DOHH2 (cell line): ENCODE data around the gene VSTM2L.

ENCODE experiments used
- EZH2phosphoT487 ChIP-seq: fragments of 200-600 bp; sonication (generic); IDR thresholded peaks from 2 replicates; pipeline ENCODE4 v1.6.1; 2017; ENCODE audit warnings: borderline replicate concordance, mild to moderate bottlenecking, antibody characterized with exemption, low read length, moderate library complexity, mixed read lengths
- TF ChIP-seq, protein P1 (sequence below): fragments of 200-600 bp; sonication (generic); IDR thresholded peaks from one replicate; pipeline ENCODE4 v1.5.1; 2014; ENCODE audit warnings: antibody characterized with exemption, mild to moderate bottlenecking, low read depth, low read length; ENCODE audit not compliant: poor library complexity, severe bottlenecking

DNA sequence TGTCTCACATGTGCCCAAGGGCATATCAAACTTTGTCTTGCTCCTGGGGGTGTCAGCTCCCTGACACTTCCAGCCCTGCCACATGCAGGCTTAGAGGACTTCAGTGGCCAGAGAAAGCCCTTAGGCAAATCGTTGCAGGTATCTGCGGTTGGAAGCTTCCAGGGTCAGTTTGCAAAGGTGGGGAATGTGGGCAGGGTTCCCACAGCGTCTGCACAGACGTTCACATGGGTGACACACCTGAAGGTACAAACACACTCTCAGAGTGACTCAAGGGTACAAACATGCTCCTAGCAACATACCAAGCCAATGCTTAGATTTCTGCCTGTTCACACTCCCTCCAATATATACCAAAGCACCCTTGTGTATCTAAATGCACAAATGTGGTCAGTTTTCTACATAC is 30.0 kb downstream of the VSTM2L start:
- TF ChIP-seq, protein P1, sequence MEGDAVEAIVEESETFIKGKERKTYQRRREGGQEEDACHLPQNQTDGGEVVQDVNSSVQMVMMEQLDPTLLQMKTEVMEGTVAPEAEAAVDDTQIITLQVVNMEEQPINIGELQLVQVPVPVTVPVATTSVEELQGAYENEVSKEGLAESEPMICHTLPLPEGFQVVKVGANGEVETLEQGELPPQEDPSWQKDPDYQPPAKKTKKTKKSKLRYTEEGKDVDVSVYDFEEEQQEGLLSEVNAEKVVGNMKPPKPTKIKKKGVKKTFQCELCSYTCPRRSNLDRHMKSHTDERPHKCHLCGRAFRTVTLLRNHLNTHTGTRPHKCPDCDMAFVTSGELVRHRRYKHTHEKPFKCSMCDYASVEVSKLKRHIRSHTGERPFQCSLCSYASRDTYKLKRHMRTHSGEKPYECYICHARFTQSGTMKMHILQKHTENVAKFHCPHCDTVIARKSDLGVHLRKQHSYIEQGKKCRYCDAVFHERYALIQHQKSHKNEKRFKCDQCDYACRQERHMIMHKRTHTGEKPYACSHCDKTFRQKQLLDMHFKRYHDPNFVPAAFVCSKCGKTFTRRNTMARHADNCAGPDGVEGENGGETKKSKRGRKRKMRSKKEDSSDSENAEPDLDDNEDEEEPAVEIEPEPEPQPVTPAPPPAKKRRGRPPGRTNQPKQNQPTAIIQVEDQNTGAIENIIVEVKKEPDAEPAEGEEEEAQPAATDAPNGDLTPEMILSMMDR, result no peak
- TF ChIP-seq EZH2phosphoT487, result no peak
